Measurements from ENCODE around the gene SLX4IP. TPM values are rescaled to one million over a fixed set of nuclear protein-coding genes. Genes with fewer than 3 reads are reported as not detected.

The SLX4IP gene
- total and polyA plus RNA-seq, 5 experiments from 2014 or later: 1.5 to 6.3 (median 2.5) TPM

GRCh38 chr20:10655720-10656669 is 220.9 kb downstream of the SLX4IP start:
- Mint-ChIP-seq H3K4me3 (no peak overlapping the region), H3K4me1 (no peaks in the 10 kb centered on the region), H3K27ac (no peak overlapping the region), H3K27me3 (peaks cover 9 to 49% (median 15%) of the 10 kb centered on the region in 5 donors), H3K9me3 (no peaks in the 10 kb centered on the region), H3K36me3 (no peaks in the 10 kb centered on the region)
- POLR2A ChIA-PET: no interaction called here
- DNase-seq: no peak
- no peak for ATAC-seq

- POLR2A ChIA-PET: no interaction called here
- Mint-ChIP-seq H3K27me3 (peaks cover 14 to 60% (median 19%) of the 10 kb centered on the region in 5 donors), H3K9me3 (no peaks in the 10 kb centered on the region), H3K27ac (no peak overlapping the region), H3K4me1 (peaks cover 0 to 3% (median 0%) of the 10 kb centered on the region in 4 donors), H3K4me3 (no peak overlapping the region), H3K36me3 (no peaks in the 10 kb centered on the region)
- ATAC-seq (no peak), DNase-seq (no peak)
Measured at GRCh38 chr20:10657453-10657852, 222.3 kb downstream of the SLX4IP start.

GRCh38 chr20:10658051-10658823 is 223.1 kb downstream of the SLX4IP start:
- no peak for DNase-seq
- Mint-ChIP-seq H3K4me3 (no peak overlapping the region), H3K4me1 (peaks cover 0 to 3% (median 0%) of the 10 kb centered on the region in 4 donors), H3K27ac (no peak overlapping the region), H3K27me3 (peaks cover 14 to 66% (median 18%) of the 10 kb centered on the region in 5 donors), H3K9me3 (no peaks in the 10 kb centered on the region), H3K36me3 (no peaks in the 10 kb centered on the region)
- no peak for ATAC-seq
- POLR2A ChIA-PET: no interaction called here

- Mint-ChIP-seq H3K27ac (no peak overlapping the region), H3K9me3 (no peaks in the 10 kb centered on the region), H3K4me3 (no peak overlapping the region), H3K27me3 (peaks cover 15 to 66% (median 18%) of the 10 kb centered on the region in 5 donors), H3K4me1 (peaks cover 0 to 3% (median 0%) of the 10 kb centered on the region in 4 donors), H3K36me3 (no peaks in the 10 kb centered on the region)
- ATAC-seq (no peak), DNase-seq (no peak)
- POLR2A ChIA-PET: no interaction called here
Measured at GRCh38 chr20:10658876-10659632, 223.9 kb downstream of the SLX4IP start.

- Mint-ChIP-seq H3K36me3 (no peaks in the 10 kb centered on the region), H3K4me3 (no peak overlapping the region), H3K27ac (no peak overlapping the region), H3K4me1 (peaks cover 0 to 3% (median 0%) of the 10 kb centered on the region in 4 donors), H3K27me3 (peaks cover 12 to 57% (median 16%) of the 10 kb centered on the region in 5 donors), H3K9me3 (no peaks in the 10 kb centered on the region)
- POLR2A ChIA-PET: no interaction called here
- no peak for ATAC-seq
- DNase-seq: no peak
Measured at GRCh38 chr20:10659651-10660601, 224.8 kb downstream of the SLX4IP start.

- Mint-ChIP-seq H3K27me3 (peaks cover 14 to 52% (median 16%) of the 10 kb centered on the region in 5 donors), H3K4me3 (no peak overlapping the region), H3K36me3 (no peaks in the 10 kb centered on the region), H3K9me3 (no peaks in the 10 kb centered on the region), H3K27ac (no peak overlapping the region), H3K4me1 (peaks cover 0 to 3% (median 0%) of the 10 kb centered on the region in 4 donors)
- POLR2A ChIA-PET: no interaction called here
- ATAC-seq (no peak), DNase-seq (no peak)
Measured at GRCh38 chr20:10660661-10661060, 225.6 kb downstream of the SLX4IP start.

GRCh38 chr20:10661261-10661660 is 226.2 kb downstream of the SLX4IP start:
- DNase-seq (no peak), ATAC-seq (no peak)
- Mint-ChIP-seq H3K27ac (no peak overlapping the region), H3K4me1 (peaks cover 0 to 3% (median 0%) of the 10 kb centered on the region in 4 donors), H3K4me3 (no peak overlapping the region), H3K9me3 (no peaks in the 10 kb centered on the region), H3K36me3 (no peaks in the 10 kb centered on the region), H3K27me3 (peaks cover 16 to 51% (median 19%) of the 10 kb centered on the region in 5 donors)
- POLR2A ChIA-PET: no interaction called here

GRCh38 chr20:10662151-10662550 is 227.0 kb downstream of the SLX4IP start:
- Mint-ChIP-seq H3K27me3 (peaks cover 16 to 51% (median 20%) of the 10 kb centered on the region in 5 donors), H3K36me3 (no peaks in the 10 kb centered on the region), H3K9me3 (no peaks in the 10 kb centered on the region), H3K4me1 (peaks cover 0 to 3% (median 0%) of the 10 kb centered on the region in 4 donors), H3K27ac (no peak overlapping the region), H3K4me3 (no peak overlapping the region)
- DNase-seq (no peak), ATAC-seq (no peak)
- POLR2A ChIA-PET: no interaction called here

GRCh38 chr20:10662661-10663458 is 227.8 kb downstream of the SLX4IP start:
- H3K36me3 Mint-ChIP-seq: no peaks in the 10 kb centered on the region
- DNase-seq (no peak), ATAC-seq (no peak)
- H3K4me3 Mint-ChIP-seq: no peak overlapping the region
- no peak overlapping the region for H3K27ac Mint-ChIP-seq
- POLR2A ChIA-PET: no interaction called here
- H3K4me1 Mint-ChIP-seq: peaks cover 0 to 3% (median 0%) of the 10 kb centered on the region in 4 donors
- no peaks in the 10 kb centered on the region for H3K9me3 Mint-ChIP-seq
- peaks cover 16 to 44% (median 20%) of the 10 kb centered on the region in 5 donors for H3K27me3 Mint-ChIP-seq

- H3K9me3 Mint-ChIP-seq: no peaks in the 10 kb centered on the region
- H3K27me3 Mint-ChIP-seq: peaks cover 19 to 46% (median 21%) of the 10 kb centered on the region in 5 donors
- no peak overlapping the region for H3K4me3 Mint-ChIP-seq
- H3K4me1 Mint-ChIP-seq: peaks cover 0 to 3% (median 0%) of the 10 kb centered on the region in 4 donors
- H3K36me3 Mint-ChIP-seq: no peaks in the 10 kb centered on the region
- POLR2A ChIA-PET: no interaction called here
- ATAC-seq: no peak
- H3K27ac Mint-ChIP-seq: no peak overlapping the region
- no peak for DNase-seq
Measured at GRCh38 chr20:10663756-10664155, 228.7 kb downstream of the SLX4IP start.

GRCh38 chr20:10665027-10665561 is 230.0 kb downstream of the SLX4IP start:
- Mint-ChIP-seq H3K27me3 (peaks cover 23 to 58% (median 27%) of the 10 kb centered on the region in 5 donors), H3K9me3 (no peaks in the 10 kb centered on the region), H3K4me1 (peaks cover 0 to 3% (median 0%) of the 10 kb centered on the region in 4 donors), H3K27ac (no peak overlapping the region), H3K4me3 (no peak overlapping the region), H3K36me3 (no peaks in the 10 kb centered on the region)
- ATAC-seq: no peak
- POLR2A ChIA-PET: no interaction called here
- no peak for DNase-seq
